Hepatocyte (in vitro differentiated cells): ENCODE measurements around the gene FBXO41.

Experiments
- CTCF ChIP-seq: fragments of 200-600 bp; sonication (generic); IDR thresholded peaks from 2 replicates; pipeline ENCODE4 v1.5.1; 2016; ENCODE audit warnings: antibody characterized with exemption, mild to moderate bottlenecking; ENCODE audit not compliant: poor library complexity
- EZH2 ChIP-seq: fragments of 200-600 bp; sonication (generic); IDR thresholded peaks from 2 replicates; pipeline ENCODE4 v1.6.1; 2016; ENCODE audit warnings: antibody characterized with exemption, mild to moderate bottlenecking, borderline replicate concordance

DNA sequence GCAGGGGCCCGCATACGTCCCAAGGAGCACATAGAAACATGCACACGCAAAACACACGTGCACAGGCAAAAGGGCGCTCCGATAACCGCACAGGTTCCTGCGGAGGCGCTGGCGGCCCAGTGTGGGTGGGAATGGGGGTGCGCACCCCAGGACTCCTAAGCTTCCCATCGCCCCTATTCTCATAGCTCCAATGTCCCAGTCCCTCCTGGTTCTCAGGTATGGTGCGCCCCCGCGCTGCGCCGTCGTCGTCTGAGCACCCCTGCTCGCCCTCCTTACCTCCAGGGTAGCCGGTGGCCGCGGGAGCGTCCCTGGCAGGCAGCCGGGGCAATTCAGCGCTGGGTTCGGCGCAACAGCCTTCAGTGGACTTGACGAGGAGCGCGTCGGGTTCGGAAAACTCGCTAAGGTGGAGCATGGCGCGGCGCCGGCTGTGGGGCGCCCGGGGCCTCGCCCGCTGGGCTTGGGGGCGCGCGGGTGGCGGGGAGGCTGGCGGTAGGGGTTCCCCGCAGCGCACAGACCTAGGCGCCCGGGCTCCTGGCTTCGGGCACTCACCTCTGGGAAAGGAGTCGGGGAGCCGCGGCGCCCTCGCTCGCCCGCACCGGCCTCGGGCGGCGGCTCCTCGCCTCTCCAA lies 8.7 kb upstream of the FBXO41 start:
- peak; percentile 84 for TF ChIP-seq EZH2
- TF ChIP-seq CTCF, result no peak
